M059J (cell line): ENCODE results near the gene PIEZO2. TPM values are rescaled to one million over a fixed set of nuclear protein-coding genes. Genes with fewer than 3 reads are reported as not detected.
"Not testable (repeated sequence)": the region's sequence is repeated elsewhere in the genome, so short reads cannot be mapped to it uniquely, and the experiment has no call there.

Experiments
- DNase-seq: peaks from one replicate; pipeline ENCODE4 v3.0.0-alpha.2; 2012; ENCODE audit warnings: low read depth
- total RNA-seq: library from RNA; depleted of rRNA; stranded (reverse); fragments of >200 nt; shearing (Covaris generic); gene quantifications from 2 replicates; pipeline ENCODE4 v1.2.3, GENCODE V29; 2014; rRNA removed

Gene PIEZO2
- 11.7 and 22.9 TPM in 2 replicates for total RNA-seq

DNA sequence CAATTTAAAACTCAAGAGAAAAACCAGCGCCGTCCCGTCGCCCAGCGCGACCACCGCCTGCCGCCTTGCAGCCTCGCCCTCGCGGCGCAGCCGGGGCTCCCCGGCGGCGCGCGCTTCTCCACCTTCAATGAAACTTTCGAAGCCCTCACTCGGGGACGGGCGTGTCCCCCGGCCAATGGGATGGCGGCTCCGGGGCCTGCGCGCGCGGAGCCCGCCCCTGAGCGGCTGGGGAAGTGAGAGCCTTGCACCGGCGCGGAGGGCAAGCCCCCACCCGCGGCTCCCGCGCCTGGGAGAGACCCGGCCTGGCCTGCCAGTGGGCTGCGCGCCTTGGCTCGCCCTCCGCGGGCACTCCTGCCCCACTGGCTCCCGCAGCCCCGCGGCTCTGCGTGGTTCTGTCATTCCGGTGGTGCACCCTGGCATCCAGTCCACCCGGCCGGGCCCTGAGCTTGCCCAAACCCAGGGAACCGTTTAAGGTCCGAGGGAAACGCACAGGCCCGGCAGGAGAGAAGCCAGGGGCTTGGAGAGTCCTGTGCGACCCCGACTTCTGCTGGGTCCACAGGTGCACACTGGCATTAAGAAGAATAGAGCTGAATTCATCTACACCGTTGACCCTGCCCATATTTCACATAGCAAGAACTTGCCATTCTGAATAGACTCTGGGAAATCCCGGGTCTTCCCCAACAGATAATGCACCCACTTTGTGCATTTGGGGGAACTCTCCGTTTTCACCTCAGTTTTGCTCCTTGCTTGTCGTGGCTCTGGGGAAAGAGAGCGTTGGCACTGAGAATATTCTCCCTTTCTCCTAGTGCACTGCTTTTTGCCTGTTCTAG, at the start of gene PIEZO2:
PIEZO2 (minus strand) TSS at position 129 of the 830 bp plus-strand sequence. CDS start 981 bp downstream, outside the sequence.
- DNase-seq: peak; percentile 74

DNA sequence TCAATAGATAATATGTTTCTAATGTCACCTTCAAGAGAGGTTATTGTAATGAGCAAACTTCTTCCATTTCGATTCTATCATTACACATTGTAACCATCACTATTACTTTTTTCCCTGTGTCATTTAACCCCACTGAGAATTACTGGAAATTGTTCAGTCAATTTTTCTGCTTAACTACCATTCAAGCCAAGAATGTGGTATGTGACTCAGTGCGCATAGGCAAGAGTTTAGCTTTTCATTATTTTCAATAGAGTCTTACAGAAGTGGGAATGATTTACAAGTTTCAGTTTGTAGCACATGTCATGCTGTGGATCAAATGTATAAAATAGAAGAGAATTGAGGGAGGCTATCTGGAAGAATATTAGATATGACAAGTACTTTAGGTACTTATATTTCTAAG, 34.3 kb upstream of the PIEZO2 start:
- peak; percentile 13 for DNase-seq

DNA sequence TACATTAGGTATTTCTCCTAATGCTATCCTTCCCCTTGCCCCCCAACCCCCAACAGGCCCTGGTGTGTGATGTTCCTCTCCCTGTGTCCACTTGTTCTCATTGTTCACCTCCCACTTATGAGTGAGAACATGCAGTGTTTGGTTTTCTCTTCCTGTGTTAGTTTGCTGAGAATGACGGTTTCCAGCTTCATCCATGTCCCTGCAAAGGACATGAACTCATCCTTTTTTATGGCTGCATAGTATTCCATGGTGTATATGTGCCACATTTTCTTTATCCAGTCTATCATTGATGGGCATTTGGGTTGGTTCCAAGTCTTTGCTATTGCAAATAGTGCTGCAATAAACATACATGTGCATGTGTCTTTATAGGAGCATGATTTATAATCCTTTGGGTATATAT, 32.3 kb upstream of the PIEZO2 start:
- DNase-seq: not testable (repeated sequence)

DNA sequence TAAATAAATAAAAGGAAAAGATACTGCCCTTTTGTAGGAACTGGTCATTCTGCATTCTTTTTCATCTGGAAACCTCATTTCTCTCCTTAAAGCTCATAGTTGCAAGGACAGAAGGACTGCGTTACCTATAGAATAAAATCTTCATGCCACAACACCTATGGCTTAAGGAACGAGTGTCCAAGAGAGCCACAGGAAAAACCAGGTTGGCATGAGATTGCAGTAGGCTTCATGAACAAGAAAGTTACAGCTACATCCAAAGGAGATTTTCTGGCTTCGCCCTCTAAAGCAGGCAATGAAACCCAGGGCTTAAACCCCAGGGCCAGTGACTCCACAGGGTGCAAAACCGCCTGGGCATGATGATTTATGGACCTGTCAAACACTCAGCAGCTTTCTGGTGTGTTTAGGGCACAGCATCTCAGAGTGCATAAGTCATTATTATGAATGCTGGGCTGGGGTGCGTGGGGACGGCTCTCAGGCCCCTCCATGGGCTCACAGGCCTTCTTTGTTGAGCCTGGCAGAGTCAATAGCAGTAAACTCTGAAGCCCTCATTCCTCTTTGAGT, 30.7 kb upstream of the PIEZO2 start:
- peak; percentile 56 for DNase-seq

DNA sequence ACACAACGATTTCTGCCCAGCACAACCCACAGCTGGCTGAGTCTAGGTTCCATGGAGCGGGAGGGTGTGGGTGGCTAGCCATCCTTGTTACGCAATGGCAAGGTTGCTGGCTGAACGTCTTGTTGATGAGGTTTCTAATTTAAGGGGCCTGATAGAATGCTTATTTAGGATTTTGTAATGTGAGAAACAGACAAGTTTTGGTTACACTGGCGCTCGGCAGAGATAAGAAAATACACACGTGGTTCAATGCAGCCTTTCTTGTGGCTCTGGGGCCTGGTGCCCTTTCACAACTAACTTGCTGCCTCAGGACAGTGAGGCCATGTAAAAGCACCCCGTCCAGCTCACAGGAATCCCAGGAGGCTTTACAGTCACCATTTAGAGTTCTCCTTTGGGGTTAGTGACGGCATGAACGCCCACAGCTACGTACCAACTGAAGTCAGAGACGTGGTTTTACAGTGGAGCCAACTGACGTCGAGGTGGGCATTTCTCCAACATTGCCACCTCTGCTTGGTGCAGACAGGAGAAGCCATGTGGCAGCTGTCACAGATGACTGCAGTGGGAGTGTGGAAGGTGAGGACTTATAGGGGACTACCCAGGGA, 29.7 kb upstream of the PIEZO2 start:
- peak; percentile 23 for DNase-seq

DNA sequence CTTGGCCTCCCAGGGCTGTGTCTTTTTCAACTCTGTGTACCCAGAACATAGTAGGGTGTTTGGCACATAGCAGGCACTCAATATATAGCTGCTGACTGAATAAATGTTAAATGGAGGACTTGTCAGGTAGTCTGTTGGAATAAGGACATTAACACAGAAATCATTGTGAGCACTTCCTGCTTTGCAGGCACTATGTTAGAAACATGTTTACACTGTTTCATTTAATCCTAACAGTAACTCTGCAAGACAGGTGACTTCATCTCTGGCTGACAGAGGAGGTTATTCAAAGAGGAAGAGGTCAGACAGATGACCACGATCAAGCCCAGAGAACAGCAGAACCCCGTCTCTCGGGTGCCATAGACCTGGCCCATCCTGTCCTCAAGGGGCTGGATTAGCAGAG, 28.0 kb upstream of the PIEZO2 start:
- DNase-seq: peak; percentile 31

DNA sequence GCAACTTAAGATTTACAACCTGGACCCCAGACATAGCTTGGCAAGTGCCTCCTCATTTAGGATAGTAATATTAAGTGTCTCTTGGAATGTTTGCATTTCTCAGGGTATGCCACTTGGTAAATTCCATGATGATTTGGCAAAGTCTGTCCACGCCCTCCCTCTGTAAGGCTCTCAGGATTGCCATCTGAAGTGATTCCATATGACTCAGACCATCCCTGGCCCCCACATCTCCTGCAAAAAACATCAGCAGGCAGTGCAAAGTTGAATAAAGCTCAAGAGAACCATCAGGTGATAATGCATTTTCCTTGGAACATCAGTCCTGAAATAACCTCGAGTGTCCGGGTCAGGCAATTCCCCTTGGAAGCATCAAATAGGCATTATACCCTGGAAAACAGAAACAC, 27.1 kb upstream of the PIEZO2 start:
- DNase-seq: peak; percentile 78

DNA sequence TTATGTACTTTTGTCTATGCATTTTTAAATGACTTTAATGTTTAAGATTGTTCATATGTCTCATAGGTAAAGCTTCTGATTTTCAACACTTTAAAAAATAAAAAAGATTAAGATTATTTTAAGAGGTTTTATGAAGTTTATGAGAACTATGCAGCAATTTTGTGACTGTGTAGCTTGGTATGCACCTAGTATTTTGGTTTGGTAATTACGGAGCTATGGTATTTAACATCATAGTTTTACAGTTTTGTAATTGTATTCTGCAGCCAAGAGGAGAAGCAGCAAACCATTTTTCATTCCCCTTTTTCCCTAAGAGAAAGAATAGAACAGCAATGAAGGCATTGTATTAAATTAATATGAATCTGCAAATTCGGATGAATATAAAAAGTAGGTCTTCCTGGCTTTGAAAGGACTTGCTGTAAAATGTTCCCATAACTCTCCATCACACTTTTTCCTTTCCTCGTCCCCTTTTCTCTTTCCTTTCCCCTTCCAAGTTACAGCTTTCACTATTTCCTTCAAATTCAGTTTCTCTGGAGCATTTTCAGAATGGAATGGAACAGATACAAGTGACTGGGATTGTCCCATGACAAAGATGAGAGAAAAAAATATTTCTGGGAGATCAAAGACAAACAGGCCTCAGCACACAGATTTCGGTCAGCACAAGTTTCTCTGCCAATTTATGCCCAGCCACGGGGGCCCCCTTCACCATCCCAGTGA, 26.1 kb upstream of the PIEZO2 start:
- DNase-seq: peak; percentile 66

DNA sequence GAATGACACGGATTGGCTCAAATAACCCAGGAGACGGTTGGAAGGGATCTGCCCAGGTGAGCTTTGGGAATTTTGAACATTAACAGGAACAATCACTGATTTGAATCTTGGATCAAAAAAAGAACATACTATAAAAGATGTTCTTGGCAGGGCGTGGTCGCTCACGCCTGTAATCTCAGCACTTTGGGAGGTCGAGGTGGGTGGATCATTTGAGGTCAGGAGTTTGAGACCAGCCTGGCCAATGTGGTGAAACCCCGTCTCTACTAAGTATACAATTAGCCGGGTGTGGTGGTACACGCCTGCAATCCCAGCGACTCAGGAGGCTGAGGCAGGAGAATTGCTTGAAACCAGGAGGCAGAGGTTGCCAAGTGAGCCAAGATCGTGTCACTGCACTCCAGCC, 24.8 kb upstream of the PIEZO2 start:
- DNase-seq: not testable (repeated sequence)

DNA sequence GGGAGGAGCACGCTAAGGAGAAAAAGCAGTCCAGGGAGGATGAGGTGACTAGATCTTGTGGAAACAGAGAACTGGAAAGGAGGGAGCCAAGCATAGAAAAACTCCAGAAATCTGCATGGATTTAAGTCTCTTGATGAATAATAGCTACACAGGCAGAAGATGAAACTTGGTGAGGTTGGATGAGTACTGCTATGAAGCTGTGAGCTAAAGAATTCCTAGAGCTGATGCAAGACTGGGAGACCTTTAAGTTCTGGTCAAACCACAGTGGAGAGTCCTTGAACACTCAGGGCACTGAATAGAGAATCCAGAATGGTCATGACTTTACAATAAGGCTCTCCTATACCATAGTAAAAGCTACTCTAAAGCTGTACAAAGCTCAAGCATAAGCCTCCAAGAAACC, 18.4 kb upstream of the PIEZO2 start:
- no peak for DNase-seq

DNA sequence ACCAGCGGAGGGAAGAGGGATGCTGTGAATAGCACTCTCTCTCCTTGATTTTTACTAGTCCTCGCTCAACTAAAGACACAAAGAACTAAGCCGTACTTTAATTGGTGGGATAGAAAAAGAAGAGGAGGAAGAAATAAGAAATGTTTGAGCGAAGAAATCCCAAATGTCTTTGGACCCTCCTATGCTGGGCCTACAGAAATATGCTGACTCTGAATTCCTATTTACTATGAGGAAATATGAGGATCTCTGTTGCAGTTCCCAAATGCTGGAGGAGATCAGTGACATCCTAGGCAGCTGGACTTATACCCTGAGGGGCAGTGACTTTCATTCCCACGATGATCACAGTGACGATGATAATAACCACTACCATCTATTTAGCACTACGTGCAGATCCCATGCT, 16.6 kb upstream of the PIEZO2 start:
- no peak for DNase-seq

DNA sequence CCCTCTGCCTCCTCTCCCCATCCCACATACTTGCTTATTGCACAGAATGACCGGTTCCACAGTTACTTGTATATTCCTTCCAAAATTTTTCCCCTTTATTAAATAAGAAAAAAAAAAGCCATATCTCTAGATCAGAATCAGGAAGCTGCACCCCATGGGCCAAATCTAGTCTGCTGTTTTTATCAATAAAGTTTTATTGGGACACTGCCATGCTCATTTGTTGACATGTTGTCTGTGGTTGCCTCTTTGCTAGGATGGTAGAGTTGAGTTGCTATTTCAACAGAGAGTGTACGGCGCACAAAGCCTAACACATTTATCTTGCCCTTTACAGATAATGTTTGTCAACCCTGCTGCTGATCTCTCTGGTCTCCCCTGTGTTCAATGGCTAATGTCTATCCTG, 15.8 kb upstream of the PIEZO2 start:
- no peak for DNase-seq

DNA sequence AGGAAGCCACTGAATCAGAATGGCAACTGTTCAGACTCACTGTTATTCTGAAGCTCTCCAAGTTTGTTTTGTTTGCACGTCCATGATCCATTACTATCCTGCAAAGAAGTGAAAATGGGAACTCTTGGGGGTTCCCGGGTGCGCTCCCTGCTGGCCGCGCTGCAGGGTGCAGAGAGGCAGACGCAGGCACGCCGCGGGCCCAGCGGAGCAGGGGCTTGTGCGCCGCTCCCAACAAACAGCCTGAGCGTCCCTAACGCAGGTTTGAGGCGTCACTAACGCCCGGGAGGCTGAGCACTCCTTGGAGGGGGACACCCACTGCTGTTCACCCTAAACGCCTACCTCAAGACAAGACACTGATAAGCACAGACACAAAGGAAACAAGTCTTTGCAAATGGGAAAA, 14.3 kb upstream of the PIEZO2 start:
- no peak for DNase-seq

DNA sequence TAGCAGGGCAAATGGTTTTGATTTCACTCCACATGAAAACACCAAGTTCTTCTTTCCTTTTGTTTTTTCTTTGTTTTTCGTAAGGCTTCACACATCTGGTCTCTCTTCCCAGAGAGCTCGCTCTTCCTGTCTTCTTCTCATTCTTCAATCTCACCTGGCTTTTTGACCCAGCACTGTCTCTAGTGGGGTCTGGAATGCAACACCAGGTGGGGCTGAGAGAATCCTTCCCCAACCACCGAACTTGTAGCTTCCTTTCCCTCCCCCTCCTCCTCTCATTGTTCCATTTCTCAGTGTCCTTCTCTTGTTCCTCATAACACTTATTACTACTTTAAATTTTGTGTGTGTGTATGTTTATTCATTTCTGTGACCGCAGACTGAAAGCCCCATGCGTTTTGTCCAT, 13.5 kb upstream of the PIEZO2 start:
- no peak for DNase-seq

DNA sequence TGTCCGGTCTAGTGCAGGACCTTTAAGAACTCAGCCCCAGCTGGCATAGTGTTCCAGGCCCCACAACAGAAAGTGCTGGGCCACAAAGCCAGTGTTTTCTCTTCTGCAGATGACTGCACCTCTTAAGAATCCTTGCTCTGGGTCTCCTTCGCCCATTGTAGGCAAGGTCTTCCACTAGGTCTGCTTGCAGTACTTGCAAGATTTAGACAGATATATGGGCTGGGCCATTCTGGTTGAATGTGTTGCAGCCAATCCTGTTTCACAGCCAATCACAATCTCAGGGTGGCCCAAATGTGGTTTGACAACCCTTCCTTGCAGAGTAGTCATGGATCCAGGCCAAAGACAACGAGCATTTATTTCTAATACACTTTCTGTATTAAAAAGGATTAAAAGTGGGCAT, 13.1 kb upstream of the PIEZO2 start:
- DNase-seq: no peak

DNA sequence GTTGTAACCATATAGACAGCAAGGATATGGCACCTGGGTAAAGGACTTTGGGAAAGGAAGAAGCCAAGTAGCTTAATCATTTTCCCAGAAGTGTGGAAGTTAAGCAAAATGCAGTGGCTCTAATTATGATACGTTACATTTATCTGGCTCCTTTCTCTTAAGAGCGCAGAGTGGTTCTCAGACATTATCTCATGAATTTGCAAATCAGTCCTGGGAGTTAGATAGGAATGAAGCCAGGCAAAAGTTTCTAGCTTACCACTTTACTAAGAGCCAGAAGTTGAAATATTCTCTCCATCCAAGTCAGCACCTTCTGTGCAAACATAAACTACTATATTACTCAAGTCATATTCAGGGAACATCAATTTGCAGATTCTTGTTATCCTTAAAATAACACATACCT, 10.9 kb upstream of the PIEZO2 start:
- no peak for DNase-seq

DNA sequence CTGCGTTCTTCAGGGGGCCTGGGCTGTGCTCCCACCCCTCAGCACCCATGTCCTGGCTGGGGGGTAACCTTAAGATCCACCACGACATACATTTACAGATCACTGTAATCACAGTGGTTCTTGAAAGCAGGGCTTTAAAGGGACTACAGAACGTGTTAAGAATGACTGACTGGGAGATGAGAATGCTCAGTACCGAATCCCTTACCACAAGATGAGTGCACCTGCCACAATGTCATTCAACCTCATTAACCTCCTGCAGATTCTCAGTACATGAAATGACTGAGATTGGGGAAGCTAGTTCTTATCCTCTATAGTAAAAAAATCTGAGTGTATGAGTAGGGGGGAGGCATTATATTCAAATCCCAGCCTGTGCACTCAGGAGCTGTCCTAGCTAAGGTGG, 10.5 kb upstream of the PIEZO2 start:
- no peak for DNase-seq

DNA sequence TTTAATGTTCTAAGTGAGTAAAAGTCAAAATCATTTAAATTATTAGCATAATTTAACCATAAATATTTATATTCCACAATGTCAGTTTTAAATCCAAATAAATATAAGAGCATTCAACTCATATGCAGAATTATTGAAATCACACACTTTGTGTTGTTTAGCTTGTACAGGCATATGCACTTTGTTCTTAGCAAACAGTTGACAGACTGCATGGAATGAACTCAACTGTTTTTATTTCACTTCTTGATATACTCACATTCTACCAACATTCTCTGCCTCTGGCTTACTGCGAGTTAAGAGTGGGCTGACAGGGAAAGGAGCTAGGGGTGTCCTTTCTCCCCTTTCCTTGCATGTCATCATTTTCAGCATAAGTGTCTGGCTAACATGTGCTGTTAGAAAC, 7.6 kb upstream of the PIEZO2 start:
- no peak for DNase-seq

DNA sequence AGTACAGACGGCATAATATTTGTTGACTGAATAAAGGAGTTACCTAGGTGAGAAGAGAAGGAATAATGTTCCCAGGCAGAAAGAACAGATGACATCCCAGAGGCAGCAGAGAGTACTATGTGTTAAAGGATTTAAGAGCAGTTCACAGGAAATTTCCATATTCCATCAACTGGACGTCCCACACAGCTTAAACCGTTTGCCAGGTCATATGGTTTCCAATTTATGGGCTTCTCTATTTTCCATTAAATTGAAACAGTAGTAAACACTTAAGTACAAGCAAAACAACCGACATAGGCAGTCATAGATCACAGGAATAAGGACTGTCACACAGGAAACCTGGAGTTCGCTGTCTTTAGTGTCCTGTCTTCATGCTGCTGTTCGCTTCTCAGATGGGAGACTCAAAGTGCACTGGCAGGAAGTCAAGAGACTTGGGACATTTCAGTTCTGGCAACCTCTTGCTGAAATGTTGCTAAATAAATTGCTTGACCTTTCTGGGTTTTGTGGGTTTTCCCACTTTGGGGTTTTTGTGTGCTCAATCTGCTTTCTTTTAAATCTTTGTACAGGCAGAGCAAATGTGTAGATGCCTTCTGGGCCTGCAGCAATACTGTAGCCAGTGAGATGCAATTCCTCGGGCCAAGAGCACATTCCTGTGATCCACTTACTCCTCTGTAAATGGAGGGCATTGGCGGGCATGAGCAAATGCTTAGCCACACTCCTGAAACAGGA, 5.8 kb upstream of the PIEZO2 start:
- DNase-seq: peak; percentile 52

DNA sequence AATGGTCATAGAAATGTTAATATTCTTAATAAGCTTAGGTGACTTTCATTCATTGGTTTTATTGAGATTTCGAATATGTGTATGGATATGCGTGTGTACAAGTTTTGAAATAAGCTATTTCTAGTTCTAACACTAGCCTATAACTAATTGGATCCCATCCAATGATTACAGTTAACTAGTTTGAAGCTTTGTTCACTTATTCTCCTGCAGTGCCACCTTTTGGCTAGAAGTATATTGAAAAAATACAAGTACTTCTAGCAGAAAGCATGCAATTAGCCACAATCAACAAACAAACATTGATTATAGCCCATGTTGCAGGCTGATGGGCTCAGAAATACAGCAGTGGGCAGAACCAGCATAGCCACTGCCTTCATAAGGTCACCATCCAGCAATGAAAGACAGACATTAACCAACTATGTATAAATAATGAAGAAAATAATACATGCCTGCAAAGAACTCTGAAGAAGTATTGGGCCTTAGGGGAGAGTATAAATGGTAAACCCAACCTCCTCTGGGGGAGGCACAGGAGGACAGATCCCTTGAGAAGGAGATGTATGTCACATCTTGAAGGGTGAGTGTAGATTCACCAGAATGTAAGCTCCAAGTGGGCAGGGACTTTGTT, 5.1 kb upstream of the PIEZO2 start:
- DNase-seq: peak; percentile 68

DNA sequence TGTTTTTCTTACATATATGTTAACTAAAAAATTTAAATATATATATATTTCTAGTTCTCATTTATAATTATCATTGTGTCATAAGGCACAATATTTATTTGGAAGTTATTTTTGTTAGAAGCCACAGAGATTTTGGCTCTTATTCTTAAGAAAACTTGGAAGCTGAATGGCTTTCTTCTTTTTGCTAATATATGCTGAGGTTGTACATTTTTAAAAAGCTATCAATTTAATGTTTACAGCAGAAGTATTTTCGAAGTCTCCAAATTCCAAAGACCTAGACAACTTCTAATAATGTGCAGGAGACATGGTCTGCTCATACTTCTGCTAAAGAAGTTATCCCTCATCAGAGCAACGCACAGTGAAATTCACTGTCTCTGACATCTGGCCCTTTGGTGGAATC, 3.7 kb upstream of the PIEZO2 start:
- DNase-seq: no peak
